Activated CD8-positive, alpha-beta memory T cell treated with anti-CD3 and anti-CD28 coated beads for 4 hours (primary cell): ENCODE data around the gene SUFU.
A peak's percentile ranks its signal among the peaks of the same experiment; 100 is the strongest.

Experiments used
- DNase-seq, 2 donors: peaks; one replicate each; pipeline ENCODE4 v3.0.0-alpha.2; 2020; ENCODE audit warnings: low read depth in 2 of 2

SUFU gene

DNA sequence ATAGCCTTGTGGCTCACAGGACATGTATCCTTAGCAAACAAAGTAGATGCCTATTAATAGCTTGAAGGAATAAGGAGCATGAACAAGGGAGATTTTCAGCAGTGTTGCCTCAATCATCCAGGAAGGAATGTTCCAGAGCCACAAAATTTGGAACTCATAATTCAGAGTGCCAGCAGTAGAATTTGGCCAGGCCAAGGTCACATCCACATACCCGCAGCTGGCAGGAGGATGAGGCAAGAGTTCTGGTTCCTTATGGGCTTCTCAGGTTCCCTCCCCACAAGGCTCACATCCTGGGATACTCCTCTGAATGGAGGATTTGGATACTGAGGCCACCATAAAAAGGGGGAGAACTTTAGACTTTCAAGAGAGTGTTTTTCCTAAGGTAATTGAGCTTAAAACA lies 45.8 kb downstream of the SUFU start:
- DNase-seq, result no peak

DNA sequence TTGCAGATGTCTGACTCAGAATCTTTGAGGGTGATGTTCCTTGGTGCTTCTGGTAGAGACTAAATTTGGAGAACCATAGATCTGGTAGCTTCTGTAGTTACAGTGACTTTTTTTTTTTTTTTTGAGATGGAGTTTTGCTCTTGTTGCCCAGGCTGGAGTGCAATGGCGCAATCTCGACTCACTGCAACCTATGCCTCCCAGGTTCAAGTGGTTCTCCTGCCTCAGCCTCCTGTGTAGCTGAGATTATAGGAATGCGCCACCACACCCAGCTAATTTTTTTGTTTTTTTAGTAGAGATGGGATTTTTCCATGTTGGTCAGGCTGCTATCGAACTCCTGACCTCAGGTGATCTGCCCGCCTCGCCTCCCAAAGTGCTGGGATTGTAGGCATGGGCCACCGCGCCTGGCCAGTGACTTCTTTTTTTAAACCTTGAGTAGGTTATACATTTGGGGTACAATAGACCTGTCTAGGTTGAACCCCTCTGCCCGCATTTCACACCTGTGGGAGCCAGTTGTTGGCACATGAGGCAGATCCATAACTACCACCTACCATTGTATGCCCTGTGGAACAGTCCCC lies 47.0 kb downstream of the SUFU start:
- no peak for DNase-seq

DNA sequence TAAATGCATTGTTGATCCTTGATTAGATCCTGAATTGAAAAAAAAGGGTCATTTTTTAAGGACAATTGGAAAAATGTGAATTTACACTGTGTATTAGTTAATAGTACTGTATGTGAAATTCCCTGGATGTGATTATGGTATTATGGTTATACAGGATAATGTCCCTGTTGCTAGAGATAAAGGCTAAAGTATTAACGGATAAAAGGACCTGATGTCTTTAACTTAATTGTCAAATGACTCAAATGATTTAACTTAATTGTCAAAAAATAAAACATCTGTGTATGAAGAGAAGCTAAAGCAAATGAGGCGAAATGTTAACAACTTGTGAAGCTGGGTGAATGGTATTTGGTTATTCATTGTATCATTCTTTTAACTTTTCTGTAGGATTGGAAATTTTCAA lies 48.8 kb downstream of the SUFU start:
- no peak for DNase-seq

DNA sequence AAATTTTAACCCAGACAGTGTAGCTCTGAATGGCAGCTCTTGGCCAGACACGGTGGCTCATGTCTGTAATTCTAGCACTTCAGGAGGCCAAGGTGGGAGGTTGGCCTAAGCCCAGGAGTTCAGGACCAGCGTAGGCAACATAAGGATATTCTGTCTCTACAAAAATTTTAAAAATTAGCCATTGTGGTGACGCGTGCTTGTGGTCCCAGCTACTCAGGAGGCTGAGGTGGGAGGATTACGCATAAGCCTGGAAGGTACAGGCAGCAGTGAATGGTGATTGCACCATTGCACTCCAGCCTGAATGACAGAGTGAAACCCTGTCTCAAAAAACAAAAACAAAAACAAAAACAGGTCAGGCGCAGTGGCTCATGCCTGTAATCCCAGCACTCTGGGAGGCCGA lies 50.0 kb downstream of the SUFU start:
- DNase-seq, result no peak

DNA sequence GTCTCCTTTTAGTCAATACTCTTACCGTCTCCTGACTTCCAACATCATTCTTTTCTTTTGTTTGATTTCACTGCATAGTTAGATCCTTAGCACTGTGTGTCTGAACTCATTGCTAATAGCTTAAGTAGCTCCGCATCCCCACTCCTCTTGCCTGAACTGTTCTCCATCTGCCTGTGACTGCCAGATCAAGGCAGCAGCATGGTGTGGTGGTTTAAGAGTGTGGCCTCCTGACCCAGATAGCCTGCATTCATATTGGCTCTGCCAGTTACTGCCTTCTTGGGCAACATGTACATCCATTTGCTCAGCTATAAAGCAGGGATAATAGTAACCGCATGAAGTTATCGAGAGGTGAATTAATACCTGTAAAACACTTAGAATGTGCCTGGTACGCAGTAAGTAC lies 50.8 kb downstream of the SUFU start:
- no peak for DNase-seq

DNA sequence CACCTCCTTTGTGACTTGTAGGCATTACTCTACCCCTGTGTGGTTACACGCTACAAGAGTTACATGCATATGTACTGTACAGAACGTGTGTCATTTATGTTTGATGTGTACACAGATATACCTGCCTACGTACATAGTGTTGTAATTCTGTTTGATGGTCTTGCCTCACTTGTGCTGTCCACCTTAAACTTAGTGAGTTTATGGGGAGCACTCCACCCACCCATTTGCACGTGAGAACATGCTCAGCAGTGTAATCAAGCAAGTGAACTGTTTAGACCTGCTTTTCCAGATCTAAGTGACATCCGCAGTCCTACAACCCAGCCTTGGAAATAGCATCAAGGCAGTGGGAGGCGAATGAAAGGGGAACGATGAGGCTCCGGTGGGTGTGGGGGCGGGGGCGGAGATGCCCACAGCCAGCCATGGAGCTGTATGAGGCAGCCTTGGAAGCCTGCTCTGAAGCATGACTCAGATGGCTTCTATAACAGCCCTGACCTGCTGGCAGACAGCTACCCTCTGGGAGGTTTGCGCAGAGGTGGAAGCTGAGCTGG lies 52.1 kb downstream of the SUFU start:
- no peak for DNase-seq

DNA sequence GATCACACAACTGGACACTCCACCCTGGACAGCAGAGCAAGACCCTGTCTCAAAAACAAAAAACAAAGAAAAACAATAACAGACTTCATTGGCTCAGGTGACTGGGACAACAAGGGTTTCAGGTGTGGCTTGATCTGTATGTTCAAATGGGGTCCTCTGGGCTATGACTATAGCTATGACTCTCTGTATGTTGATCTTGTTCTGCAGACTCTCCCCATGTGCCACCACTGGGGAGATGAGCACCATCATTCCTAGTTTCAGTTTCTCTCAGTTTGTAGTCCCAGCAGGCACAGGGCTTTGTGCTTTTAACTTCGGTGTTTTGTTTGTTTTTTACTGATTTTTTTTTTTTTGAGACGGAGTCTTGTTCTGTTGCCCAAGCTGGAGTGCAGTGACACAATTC lies 53.8 kb downstream of the SUFU start:
- DNase-seq, result no peak

DNA sequence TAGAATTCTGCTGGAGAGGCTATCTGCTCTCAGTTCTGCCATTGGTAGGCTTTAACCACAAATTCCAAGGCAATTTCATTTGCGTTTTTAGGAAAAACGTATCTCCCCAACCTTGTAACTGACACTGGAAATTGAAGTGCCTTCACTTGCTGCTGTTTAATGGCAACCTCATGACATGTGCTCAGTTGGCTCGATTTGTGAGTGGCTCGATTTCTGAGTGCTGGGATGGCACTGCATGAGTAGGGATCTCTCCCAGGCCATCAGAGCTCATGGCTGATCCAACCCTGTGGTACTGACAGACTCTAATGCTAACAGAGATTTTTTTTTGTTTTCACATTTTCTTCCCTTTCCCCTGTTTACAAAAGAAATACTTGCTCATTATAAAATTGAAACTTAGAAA lies 56.0 kb downstream of the SUFU start:
- DNase-seq, result no peak

DNA sequence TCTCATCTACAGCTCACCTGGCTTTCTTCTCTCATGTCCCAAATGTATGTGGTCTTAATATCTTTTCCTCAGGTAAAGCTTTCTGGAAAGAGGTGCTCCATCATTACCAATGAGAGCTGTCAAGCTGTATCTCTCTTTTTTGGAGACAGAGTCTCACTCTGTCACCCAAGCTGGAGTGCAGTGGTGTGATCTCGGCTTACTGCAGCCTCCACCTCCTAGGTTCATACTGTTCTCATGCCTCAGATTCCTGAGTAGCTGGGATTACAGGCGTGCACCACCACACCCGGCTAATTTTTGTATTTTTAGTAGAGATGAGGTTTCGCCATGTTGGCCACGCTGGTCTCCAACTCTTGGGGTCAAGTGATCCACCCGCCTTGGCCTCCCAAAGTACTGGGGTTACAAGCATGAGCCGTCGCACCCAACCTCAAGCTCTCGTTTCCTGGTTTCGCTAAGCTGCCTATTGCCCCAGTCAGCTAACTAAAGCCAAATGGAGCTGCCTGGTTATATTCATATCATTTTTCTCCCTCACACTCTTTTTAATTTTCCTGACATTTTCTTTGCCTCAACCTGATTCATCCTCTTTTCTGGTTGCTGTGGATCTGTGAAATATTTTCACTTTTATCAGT lies 60.5 kb downstream of the SUFU start:
- DNase-seq, result no peak

DNA sequence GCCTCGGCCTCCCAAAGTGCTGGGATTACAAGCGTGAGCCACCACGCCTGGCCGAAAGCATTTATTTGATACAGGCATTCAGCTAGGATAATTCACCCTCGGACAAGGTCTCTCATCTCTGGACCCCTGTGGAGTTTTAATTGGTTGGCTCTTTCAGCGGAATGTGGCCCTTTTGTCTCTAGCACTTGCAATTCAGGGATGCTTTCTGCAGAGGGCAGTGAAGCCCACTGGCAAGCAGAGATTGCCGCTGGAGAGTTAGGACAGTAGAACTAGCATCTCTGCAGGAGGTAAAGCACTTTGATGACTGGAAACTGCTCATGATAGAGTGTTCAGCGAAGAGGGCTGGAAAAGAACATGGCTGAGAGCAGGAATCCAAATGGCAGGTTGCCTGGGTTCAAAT lies 62.0 kb downstream of the SUFU start:
- no peak for DNase-seq

DNA sequence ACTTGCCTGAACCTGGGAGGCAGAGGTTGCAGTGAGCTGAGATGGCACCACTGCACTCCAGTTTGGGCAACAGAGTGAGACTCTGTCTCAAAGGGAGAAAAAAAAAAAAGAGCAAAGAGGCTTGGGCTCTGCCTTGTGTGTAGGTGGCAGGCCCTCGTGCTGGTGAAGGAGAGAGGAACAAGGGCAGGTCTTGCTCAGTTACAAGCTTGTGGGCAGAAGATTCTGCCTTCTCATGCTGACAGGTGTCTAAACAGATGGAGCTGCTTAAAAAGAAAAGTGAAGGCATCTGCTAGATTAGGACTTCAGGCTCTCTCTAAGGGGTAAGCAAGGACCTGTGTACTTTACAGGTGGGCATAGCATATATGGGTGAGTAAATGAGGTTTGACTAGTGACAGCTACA lies 75.0 kb downstream of the SUFU start:
- DNase-seq, result no peak

DNA sequence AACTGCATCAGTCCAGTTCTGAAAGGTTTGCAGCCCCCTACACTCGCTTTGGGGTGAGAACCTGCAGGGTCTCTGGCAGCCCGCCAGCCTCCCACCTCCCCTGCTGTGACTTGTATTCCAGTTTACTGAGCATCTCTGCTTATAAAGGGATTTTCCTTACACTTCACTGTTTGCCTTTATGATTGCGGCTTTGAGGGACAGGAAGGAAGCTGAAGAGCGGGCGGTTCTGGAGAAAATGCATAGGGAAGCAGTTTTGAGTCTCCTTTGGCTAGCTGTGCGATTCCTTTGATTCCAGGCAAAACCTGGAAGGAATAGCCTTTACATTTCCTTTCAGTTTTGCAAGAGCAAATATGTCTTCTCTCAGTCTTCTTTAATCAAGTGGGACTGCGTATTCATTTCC lies 75.6 kb downstream of the SUFU start:
- DNase-seq, result no peak

DNA sequence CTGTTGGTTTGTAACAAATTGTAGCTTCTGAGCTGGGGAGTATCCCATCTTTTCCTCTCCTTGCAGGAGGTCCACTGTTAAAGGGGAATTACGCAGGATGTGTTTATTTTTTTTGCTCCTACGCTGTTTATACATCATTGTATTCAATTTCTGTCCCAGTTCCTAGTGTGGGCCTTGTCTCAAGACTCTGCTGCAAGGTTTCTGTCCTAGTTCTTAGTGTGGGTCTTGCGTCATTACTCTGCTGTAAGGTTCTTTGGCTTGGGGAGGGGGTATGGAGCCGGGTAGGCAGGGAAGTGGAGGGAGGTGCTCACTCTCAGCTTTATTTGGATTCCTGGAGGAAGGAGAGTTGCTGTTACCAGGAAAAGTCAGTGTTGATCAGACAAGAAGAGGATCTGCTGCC lies 76.5 kb downstream of the SUFU start:
- no peak for DNase-seq

DNA sequence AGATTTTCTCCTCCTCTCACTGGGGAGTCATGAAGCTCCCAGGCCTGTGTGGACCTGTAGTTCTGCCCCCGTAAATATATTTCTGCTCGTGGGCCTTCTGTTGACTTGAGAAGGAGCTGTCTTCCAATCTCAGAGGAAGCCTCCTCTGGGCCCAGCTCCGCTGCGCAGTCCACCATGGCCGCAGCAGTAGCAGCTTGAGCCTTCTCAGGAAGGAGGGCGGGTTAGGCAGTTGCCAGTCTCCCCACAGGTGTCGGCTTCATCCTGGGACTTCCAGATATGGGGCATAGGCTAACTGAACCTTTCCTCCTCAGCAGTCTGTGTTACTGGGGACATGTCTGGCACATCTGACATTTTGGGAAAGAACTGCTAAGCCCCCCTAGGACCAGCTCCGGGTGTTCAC lies 77.6 kb downstream of the SUFU start:
- no peak for DNase-seq

DNA sequence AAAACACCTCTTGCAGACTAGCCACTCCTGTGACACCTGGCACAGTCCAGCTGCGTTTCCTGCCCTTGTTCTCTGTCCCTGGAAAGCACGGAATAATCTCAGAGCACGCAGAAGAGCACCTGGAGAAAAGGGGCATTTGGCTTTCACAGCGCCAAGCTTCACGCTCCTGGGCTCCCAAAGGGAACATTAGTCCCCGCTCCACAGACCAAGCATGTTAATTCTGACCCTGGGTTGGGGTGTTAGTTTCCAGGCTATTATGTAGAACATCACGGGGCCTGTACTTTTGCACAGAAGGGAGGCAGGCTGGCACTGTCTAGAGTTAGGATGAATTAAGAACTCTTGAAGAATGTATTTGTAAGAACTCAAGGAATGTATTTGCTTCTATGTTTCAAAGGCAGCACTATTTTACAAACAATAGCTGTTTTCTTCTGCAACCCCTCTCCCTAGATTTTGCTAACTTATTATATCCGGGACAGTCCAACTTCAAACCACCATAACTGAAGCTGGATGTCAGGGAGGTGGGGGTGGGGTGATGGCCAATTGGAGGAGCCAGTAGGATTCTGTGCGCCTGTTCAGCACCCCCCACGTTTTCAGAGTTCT lies 78.3 kb downstream of the SUFU start:
- DNase-seq, result no peak

DNA sequence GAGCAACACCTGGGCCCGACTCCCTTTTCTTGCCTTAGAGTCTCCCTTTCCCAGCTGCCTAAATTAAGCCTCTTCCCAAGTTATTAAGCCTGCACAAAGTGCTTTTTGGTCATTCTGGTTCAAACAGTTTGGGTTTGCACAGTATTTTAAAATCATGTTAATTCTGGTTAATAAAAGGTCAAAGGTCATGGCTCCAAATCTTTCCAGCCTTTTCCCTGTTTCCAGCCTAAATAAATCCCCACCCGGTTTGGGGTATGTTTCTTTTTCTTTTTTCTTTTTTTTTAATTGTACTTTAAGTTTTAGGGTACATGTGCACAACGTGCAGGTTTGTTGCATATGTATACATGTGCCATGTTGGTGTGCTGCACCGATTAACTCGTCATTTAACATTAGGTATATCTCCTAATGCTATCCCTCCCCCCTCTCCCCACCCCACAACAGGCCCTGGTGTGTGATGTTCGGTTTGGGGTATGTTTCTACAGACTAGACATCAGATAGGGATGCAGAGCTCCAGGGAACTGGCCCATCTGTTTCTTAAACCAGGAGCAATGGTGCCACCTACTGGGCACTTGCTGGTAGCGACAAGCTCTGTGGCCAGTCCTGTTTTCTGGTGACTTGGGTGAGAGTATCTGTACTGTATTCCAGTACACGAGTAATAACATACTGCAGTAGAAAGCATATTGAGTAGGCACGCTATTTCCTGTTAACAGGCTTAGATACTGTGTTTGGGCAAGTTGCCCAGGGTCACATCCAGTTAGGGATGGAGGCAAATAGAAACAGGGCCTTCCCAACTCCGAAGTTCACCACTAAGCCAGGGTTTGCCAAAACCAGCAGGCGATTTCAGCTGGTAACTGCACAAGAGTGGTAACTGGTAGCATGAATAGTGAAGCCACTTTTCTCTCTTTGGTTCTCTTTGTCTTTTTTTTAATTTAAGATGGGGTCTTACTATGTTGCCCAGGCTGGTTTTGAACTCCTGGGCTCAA lies 80.0 kb downstream of the SUFU start:
- DNase-seq, result peak; percentile 58

DNA sequence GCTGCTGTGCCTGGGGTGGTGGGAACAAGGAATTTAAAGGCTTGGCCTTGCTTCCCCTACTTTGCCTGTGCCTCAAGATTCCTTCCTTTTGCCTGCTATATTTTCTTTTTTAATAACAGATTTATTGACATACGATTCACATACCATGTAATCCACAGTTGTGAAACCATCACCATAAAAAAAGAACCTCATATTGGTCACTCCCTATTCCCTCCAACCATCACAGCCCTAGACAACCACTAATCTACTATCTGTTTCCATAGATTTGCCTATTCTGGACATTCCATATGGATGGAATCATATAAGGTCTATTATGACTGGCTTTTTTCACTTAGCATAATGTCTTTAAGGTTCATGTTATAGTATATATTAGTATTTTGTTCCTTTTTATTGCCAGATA lies 81.3 kb downstream of the SUFU start:
- no peak for DNase-seq

DNA sequence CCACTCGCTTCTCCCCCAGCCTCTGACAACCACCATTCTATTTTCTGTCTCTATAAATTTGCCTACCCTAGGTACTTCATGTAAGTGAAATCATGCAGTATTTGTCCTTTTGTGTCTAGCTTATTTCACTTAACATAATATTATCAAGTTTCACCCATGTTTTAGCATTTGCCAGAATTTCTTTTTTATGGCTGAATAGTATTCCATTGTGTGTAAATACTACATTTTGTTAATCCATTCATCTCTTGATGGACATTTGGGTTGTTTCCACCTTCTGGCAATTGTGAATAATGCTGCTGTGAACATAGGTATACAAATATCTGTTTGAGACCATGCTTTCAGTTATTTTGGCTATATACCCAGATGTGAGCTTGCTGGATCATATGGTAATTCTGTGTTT lies 83.1 kb downstream of the SUFU start:
- DNase-seq, result no peak

DNA sequence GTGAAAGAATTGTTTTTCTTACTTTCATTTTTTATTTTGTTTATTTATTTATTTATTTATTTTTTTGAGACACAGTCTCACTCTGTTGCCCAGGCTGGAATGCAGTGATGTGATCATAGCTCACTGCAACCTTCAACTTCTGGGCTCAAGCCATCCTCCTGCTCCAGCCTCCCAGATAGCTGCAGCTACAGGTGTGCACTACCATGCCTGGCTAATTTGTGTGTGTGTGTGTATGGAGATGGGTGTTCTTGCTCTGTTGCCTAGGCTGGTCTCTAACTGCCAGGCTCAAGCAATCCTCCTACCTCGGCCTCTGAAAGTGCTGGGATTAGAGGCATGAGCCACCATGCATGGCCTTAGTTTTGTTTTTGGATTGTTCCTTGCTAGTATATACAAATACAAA lies 85.1 kb downstream of the SUFU start:
- no peak for DNase-seq

DNA sequence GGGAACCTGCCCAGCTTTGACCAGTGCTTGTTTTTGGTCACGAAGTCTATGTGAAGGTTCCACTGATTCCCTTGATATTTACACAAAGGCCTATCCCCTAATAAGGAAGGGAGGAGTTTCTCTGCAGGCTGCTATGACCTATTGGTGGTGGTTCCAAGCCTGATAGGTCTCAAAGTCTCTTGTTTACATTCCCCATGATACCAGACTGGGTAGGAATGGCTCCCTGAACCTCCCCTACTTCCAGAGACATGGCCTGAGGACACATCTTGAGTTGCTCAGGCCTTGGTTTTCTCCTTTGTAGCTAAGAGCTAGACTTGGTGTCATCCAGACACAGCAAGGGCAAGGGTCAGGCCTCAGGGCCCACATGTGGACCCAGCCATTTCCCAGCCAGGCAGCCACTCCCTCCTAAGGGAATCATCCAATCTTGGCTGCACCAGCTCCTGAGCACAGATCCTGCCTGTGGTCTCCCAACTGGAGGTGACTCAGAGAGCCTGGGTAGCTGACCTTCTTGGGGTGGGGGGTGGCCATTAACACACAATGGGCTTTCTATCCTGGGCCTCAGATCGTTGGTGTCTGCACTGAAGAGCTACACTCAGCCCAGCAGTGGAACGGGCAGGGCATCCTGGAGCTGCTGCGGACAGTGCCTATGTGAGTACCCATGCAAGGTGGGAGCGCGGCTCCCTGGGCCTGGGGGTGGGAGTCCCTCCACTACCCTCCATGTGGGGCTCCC lies 89.5 kb downstream of the SUFU start:
- no peak for DNase-seq

DNA sequence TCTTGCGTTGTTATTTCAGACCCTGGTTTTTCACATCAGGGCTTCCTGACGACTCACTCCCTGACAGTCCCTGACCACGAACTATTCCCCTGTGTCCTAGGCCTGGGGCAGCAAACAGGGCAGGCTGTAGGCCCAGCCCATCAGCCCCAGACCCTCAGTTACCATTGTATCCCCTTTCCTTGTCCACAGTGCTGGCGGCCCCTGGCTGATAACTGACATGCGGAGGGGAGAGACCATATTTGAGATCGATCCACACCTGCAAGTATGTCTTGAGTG lies 90.0 kb downstream of the SUFU start:
- DNase-seq, result no peak

DNA sequence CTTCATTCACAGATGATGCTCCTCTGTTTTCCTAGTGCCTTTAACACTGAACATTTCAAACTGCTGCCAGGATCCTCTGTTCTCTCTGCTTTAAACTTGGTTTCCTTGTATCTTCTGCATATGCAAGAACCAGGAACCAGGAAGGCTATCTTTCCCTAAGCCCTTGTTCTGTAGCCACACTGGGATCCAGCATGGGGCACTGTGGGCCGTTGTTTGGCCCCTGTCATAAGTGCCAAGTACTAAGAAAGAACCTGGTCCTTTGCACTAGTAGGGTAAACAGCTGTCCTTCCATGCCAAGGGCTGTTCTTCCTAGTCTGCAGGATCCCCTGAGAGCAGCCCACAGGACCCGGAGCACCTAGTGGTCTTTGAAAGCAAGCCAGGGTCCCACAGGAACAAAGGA lies 91.5 kb downstream of the SUFU start:
- no peak for DNase-seq
